Mesenchymal stem cell (in vitro differentiated cells and primary cell): ENCODE data around the gene SMAD3.

Experiments used
- DNase-seq: peaks from one replicate; pipeline ENCODE4 v3.0.0-alpha.2; 2013
- H2AFZ ChIP-seq: one replicate; pipeline ENCODE4 v1.6.1; 2013; ENCODE audit warnings: low read depth, mild to moderate bottlenecking, control low read depth, inconsistent platforms, low read length, moderate library complexity
- H2AK5ac ChIP-seq: 2 replicates; pipeline ENCODE4 v1.6.1; 2013; ENCODE audit warnings: low read length, moderate library complexity, mild to moderate bottlenecking, inconsistent platforms; ENCODE audit not compliant: severe bottlenecking
- H2BK120ac ChIP-seq: one replicate; pipeline ENCODE4 v1.6.1; 2013; ENCODE audit warnings: low read depth, mild to moderate bottlenecking, inconsistent platforms, low read length, moderate library complexity
- H2BK12ac ChIP-seq, 2 experiments: one replicate each; pipeline ENCODE4 v1.6.1; 2013; ENCODE audit warnings: inconsistent platforms in 2 of 2, low read length in 2 of 2, mild to moderate bottlenecking in 2 of 2, moderate library complexity in 2 of 2, control low read depth in 1 of 2
- H2BK15ac ChIP-seq: one replicate; pipeline ENCODE4 v1.6.1; 2013; ENCODE audit warnings: mild to moderate bottlenecking, low read depth, inconsistent platforms; ENCODE audit not compliant: poor library complexity, severe bottlenecking
- H2BK5ac ChIP-seq: 2 replicates; pipeline ENCODE4 v1.6.1; 2013; ENCODE audit warnings: low read depth, mild to moderate bottlenecking, low read length, control low read depth, inconsistent platforms; ENCODE audit not compliant: poor library complexity, severe bottlenecking
- H3K14ac ChIP-seq, 2 experiments: one replicate each; pipeline ENCODE4 v1.6.1; 2013; ENCODE audit warnings: inconsistent platforms in 2 of 2, low read length in 2 of 2, control low read depth in 1 of 2, mild to moderate bottlenecking in 1 of 2, moderate library complexity in 1 of 2
- H3K18ac ChIP-seq, 2 experiments: one replicate each; pipeline ENCODE4 v1.6.1; 2013; ENCODE audit warnings: inconsistent platforms in 2 of 2, low read length in 2 of 2, control low read depth in 1 of 2, low read depth in 1 of 2, mild to moderate bottlenecking in 1 of 2
- H3K23ac ChIP-seq, 2 experiments: one replicate each; pipeline ENCODE4 v1.6.1; 2013; ENCODE audit warnings: inconsistent platforms in 2 of 2, low read length in 2 of 2, mild to moderate bottlenecking in 2 of 2, moderate library complexity in 2 of 2, control low read depth in 1 of 2
- H3K27ac ChIP-seq: 2 replicates; pipeline ENCODE4 v1.5.1; 2013; ENCODE audit warnings: mild to moderate bottlenecking, moderate library complexity, low read length, control low read depth, inconsistent platforms; ENCODE audit not compliant: poor library complexity, severe bottlenecking
- H3K27me3 ChIP-seq, 2 experiments: 2 replicates each; pipeline versions ENCODE4 v1.6.1 to v1.7.0; 2013; ENCODE audit warnings: low read length in 2 of 2, mild to moderate bottlenecking in 2 of 2, moderate library complexity in 2 of 2, control low read depth in 1 of 2, inconsistent platforms in 1 of 2; ENCODE audit not compliant: control insufficient read depth in 1 of 2, insufficient read depth in 1 of 2
- H3K36me3 ChIP-seq, 2 experiments: 2 replicates each; pipeline versions ENCODE4 v1.6.1 to v1.7.0; 2013; ENCODE audit warnings: low read length in 2 of 2, control low read depth in 1 of 2, inconsistent platforms in 1 of 2, low read depth in 1 of 2, mild to moderate bottlenecking in 1 of 2; ENCODE audit not compliant: insufficient read depth in 2 of 2, control insufficient read depth in 1 of 2
- H3K4ac ChIP-seq, 2 experiments: one replicate each; pipeline ENCODE4 v1.6.1; 2013; ENCODE audit warnings: inconsistent platforms in 2 of 2, low read length in 2 of 2, mild to moderate bottlenecking in 2 of 2, moderate library complexity in 2 of 2, control low read depth in 1 of 2, low read depth in 1 of 2
- H3K4me1 ChIP-seq: 2 replicates; pipeline ENCODE4 v1.6.1; 2013; ENCODE audit warnings: low read depth, low read length, control low read depth; ENCODE audit not compliant: control insufficient read depth, insufficient read depth
- H3K4me2 ChIP-seq: 2 replicates; pipeline ENCODE4 v1.6.1; 2013; ENCODE audit warnings: low read length, mild to moderate bottlenecking, inconsistent platforms; ENCODE audit not compliant: poor library complexity, severe bottlenecking
- H3K4me3 ChIP-seq, 2 experiments: 2 replicates each; pipeline versions ENCODE4 v1.5.1 to v1.7.0; 2013; ENCODE audit warnings: low read length in 2 of 2, mild to moderate bottlenecking in 2 of 2, control low read depth in 1 of 2, low read depth in 1 of 2; ENCODE audit not compliant: insufficient read depth in 1 of 2
- H3K79me1 ChIP-seq: replicated peaks from 2 replicates; pipeline ENCODE4 v1.6.1; 2013; ENCODE audit warnings: mild to moderate bottlenecking, control low read depth, low read length, inconsistent platforms; ENCODE audit not compliant: poor library complexity, severe bottlenecking
- H3K9ac ChIP-seq: 2 replicates; pipeline ENCODE4 v1.7.0; 2013; ENCODE audit warnings: mild to moderate bottlenecking, low read length, moderate library complexity
- H3K9me3 ChIP-seq: 2 replicates; pipeline ENCODE4 v1.7.0; 2013; ENCODE audit warnings: mild to moderate bottlenecking, low read length; ENCODE audit not compliant: control insufficient read depth
- H4K8ac ChIP-seq: one replicate; pipeline ENCODE4 v1.6.1; 2013; ENCODE audit warnings: inconsistent platforms, mild to moderate bottlenecking, low read length, moderate library complexity
- H4K91ac ChIP-seq: one replicate; pipeline ENCODE4 v1.6.1; 2013; ENCODE audit warnings: mild to moderate bottlenecking, low read length, inconsistent platforms
- WGBS: methylation state at CpG from one replicate; pipeline ENCODE4 v1.1.7; 2013; ENCODE audit warnings: mixed read lengths; 5-methylcytosine and 5-hydroxymethylcytosine counted together

The SMAD3 gene

GRCh38 chr15:67080118-67080899, 14.9 kb downstream of the SMAD3 start:
- Histone ChIP-seq H2BK12ac (no peak overlapping the region), H3K4me2 (no peak overlapping the region), H3K36me3 (peaks cover 0 to 28% of the 10 kb centered on the region in 2 experiments), H4K8ac (peak overlapping the region; percentile 50), H2AFZ (no peak overlapping the region), H2BK120ac (no peak overlapping the region), H2BK5ac (no peak overlapping the region), H3K79me1 (peaks cover 15% of the 10 kb centered on the region), H2AK5ac (peak overlapping the region; percentile 51), H3K4me1 (peaks cover 23% of the 10 kb centered on the region), H3K4ac (peak overlapping the region in 1 of 2 experiments; percentile 6), H3K14ac (peak overlapping the region in 1 of 2 experiments; percentile 8), H3K9me3 (no peaks in the 10 kb centered on the region), H2BK15ac (no peak overlapping the region), H3K27me3 (no peaks in the 10 kb centered on the region), H3K18ac (peak overlapping the region in 1 of 2 experiments; percentile 7), H3K9ac (peak overlapping the region; percentile 80), H3K27ac (peak overlapping the region; percentile 64), H4K91ac (peak overlapping the region; percentile 64), H3K4me3 (peak overlapping the region in 1 of 2 experiments; percentile 58), H3K23ac (no peak overlapping the region)
- WGBS, result 73% methylated on average over 10 of the region's 12 CpGs
- DNase-seq, result peak; percentile 86

DNA sequence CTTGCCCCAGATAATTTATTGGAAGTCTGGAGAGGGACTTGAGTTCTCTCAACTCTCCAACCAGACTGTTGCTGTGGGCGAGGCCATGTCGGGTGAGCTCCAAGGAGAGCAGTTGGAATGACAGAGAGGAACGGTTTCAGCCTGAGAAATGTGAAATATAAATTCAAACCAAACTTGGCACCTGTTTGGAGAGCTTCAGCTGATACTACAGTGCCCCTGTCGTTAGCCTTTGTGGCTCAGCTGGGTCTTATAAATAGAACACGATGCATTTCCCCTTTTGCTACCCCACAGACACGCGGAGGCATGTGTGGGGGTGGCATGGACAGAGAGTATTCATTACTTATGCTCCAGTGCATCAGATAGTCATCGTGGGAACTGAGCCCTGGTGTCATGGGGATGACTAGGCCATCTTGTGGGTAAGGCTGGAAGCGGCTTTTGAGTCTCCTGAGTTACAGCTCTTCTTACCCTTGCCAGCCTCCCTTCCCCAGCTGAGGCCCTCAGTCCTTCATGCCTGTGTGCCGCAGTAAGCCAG, 15.6 kb downstream of the SMAD3 start:
- Histone ChIP-seq H3K4ac (peak overlapping the region in 1 of 2 experiments; percentile 34), H3K79me1 (peaks cover 15% of the 10 kb centered on the region), H3K4me2 (no peak overlapping the region), H3K9ac (peak overlapping the region; percentile 80), H3K14ac (peak overlapping the region in 1 of 2 experiments; percentile 55), H3K23ac (no peak overlapping the region), H3K27me3 (no peaks in the 10 kb centered on the region), H3K4me3 (peak overlapping the region in 1 of 2 experiments; percentile 58), H3K36me3 (peaks cover 0 to 24% of the 10 kb centered on the region in 2 experiments), H3K27ac (peak overlapping the region; percentile 64), H3K4me1 (peaks cover 21% of the 10 kb centered on the region), H2BK12ac (peak overlapping the region; percentile 80 to 81), H2BK5ac (no peak overlapping the region), H3K18ac (peak overlapping the region; percentile 53 to 85), H2AFZ (no peak overlapping the region), H2AK5ac (no peak overlapping the region), H2BK15ac (no peak overlapping the region), H2BK120ac (peak overlapping the region; percentile 21), H3K9me3 (no peaks in the 10 kb centered on the region), H4K91ac (peak overlapping the region; percentile 0), H4K8ac (peak overlapping the region; percentile 9)
- DNase-seq, result peak; percentile 86
- 65% methylated on average over 10 of the region's 10 CpGs for WGBS

- no peak overlapping the region for H4K91ac ChIP-seq
- no peak for DNase-seq
- no peak overlapping the region for H3K27ac ChIP-seq
- no peak overlapping the region for H2BK120ac ChIP-seq
- no peak overlapping the region for H3K4me3 ChIP-seq
- H3K36me3 ChIP-seq, result peaks cover 0 to 29% of the 10 kb centered on the region in 2 experiments
- H3K18ac ChIP-seq, result peak overlapping the region in 1 of 2 experiments; percentile 23
- no peak overlapping the region for H2BK5ac ChIP-seq
- no peak overlapping the region for H3K9ac ChIP-seq
- H3K14ac ChIP-seq, result no peak overlapping the region
- H2BK15ac ChIP-seq, result no peak overlapping the region
- H3K4me1 ChIP-seq, result peaks cover 17% of the 10 kb centered on the region
- peaks cover 15% of the 10 kb centered on the region for H3K79me1 ChIP-seq
- 55% methylated on average over 2 of the region's 3 CpGs for WGBS
- H4K8ac ChIP-seq, result no peak overlapping the region
- no peaks in the 10 kb centered on the region for H3K27me3 ChIP-seq
- H3K4me2 ChIP-seq, result no peak overlapping the region
- H2AK5ac ChIP-seq, result no peak overlapping the region
- no peak overlapping the region for H2BK12ac ChIP-seq
- H3K23ac ChIP-seq, result no peak overlapping the region
- H3K4ac ChIP-seq, result peak overlapping the region in 1 of 2 experiments; percentile 15
- H3K9me3 ChIP-seq, result no peaks in the 10 kb centered on the region
- no peak overlapping the region for H2AFZ ChIP-seq
Observed at GRCh38 chr15:67082007-67082536, 16.7 kb downstream of the SMAD3 start.
